GM10266 (cell line): Measurements from ENCODE around the gene BCL11A.

ENCODE experiments used
- DNase-seq: peaks from one replicate; pipeline ENCODE4 v3.0.0; 2012; ENCODE audit errors: extremely low spot score
- CTCF ChIP-seq: IDR thresholded peaks from 2 replicates; pipeline ENCODE4 v1.5.1; 2012; ENCODE audit warnings: mild to moderate bottlenecking, low read depth; ENCODE audit not compliant: control insufficient read depth, insufficient read depth; ENCODE audit errors: missing control alignments

Gene BCL11A

GRCh38 chr2:60499651-60500265, 53.7 kb downstream of the BCL11A start:
- no peak for DNase-seq
- TF ChIP-seq CTCF: no peak

GRCh38 chr2:60498816-60499429, 54.5 kb downstream of the BCL11A start:
- TF ChIP-seq CTCF: no peak
- DNase-seq: no peak

DNA sequence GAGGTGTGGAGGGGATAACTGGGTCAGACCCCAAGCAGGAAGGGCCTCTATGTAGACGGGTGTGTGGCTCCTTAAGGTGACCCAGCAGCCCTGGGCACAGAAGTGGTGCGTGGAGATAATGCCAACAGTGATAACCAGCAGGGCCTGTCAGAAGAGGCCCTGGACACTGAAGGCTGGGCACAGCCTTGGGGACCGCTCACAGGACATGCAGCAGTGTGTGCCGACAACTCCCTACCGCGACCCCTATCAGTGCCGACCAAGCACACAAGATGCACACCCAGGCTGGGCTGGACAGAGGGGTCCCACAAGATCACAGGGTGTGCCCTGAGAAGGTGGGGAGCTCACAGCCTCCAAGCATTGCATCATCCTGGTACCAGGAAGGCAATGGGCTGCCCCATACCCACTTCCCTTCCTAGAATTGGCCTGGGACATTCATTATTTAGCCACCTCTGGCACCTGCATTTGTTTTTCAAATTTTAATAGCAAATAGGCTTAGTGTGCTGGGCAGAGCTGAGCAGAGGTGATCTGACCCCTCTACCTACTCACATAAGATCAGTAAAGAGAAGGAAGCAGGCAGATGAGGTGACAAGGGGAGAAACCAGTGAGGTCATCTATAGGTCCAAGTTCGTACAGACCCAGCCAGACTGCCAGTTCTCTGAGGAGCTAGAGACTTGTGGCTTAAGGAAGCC, 55.2 kb downstream of the BCL11A start:
- TF ChIP-seq CTCF: no peak
- DNase-seq: no peak

- no peak for TF ChIP-seq CTCF
- no peak for DNase-seq
Observed at GRCh38 chr2:60497500-60497899, 56.0 kb downstream of the BCL11A start.

DNA sequence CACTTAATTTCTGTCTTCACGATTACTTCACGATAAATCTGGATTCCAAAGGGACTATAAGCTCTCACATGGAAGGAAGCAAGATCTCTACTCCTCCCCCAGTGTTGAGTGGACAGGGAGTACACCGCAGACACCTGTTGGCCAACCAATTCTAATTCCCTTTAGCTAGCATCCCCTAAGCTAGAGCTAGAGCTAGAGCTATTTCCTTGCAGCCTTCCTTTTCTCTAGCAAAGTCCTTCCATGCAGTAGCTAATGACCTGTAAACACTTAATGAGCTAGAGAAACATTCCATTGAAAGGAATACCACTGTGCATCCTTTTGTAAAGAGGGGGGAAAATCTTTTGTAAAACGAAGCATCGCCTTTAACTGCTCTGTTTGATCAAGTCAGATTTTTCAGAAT, 56.5 kb downstream of the BCL11A start:
- TF ChIP-seq CTCF: no peak
- no peak for DNase-seq

DNA sequence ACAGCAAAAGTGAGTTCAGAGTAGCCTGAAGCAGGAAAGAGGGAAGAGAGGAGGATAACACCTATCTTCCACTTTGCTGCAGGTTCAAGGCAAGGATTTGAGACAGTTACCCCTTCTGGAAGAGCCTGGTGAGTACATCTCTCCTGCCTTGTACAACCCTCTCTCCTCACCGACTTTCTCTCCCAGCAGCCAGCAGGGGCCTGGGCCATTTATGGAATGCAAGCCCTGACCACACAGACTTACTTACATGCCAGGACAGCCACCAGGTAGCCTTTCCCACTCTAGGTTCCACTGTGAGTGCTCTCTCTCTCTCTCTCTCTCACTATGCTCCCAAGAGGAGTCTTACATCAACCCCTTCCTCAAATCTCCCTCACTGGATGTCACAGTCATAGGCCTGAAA, 57.0 kb downstream of the BCL11A start:
- TF ChIP-seq CTCF: no peak
- DNase-seq: no peak

- DNase-seq: no peak
- TF ChIP-seq CTCF: no peak
Observed at GRCh38 chr2:60495041-60495625, 58.3 kb downstream of the BCL11A start.
